Right ventricle myocardium superior (tissue), 1 donor: ENCODE data around the gene FAF1. TPM values are rescaled to one million over a fixed set of nuclear protein-coding genes. Genes with fewer than 3 reads are reported as not detected.
"Not testable (repeated sequence)": the region's sequence is repeated elsewhere in the genome, so short reads cannot be mapped to it uniquely, and the experiment has no call there.

Experiments
- ATAC-seq: fragments of 200-7000 bp; cut with Tn5 transposase; one replicate; pipeline ENCODE4 v1.9.1; 2020; ENCODE audit warnings: mild to moderate bottlenecking; ENCODE audit not compliant: poor library complexity
- DNase-seq: peaks from one replicate; pipeline ENCODE4 v3.0.0-alpha.2; 2020
- intact Hi-C: fragments of 100-400 bp; cut with DNase I; formaldehyde crosslinking; loops from one replicate; pipeline ENCODE4 v1.11.2; 2022
- total RNA-seq: library from RNA; stranded (reverse); fragmentation: NEBNext Ultra II Directional; extraction: Animal tissue kit (Norgen Biotek cat#: 25700); gene quantifications from one replicate; pipeline ENCODE4 v1.2.1, GENCODE V29; 2021
- donor health status: DM: no; HTN: yes; CAD: no; lungs with severe emphysema.

Gene FAF1
- total RNA-seq, 1 donor from 2014 or later: 88.1 TPM

DNA sequence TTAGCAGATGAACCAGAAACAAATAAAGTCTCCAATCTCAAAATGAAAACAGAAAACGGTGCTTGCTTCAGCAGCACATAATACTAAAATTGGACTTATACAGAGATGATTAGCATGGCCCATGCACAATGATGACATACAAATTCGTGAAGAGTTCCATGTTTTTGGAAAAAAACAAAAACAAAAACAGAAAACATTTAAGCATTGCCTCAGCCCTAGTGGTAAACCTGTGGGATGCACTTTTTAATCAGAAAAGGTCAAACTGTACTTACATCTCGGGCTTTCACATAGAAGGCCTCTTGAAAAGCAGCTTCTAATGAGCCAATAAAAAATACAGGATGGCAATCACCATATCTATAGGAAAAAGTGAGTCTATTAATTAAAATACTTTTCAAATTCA, 377.7 kb downstream of the FAF1 start:
- ATAC-seq (no peak), DNase-seq (no peak)
- intact Hi-C loops: no loop called here

GRCh38 chr1:50570066-50570468, 390.0 kb downstream of the FAF1 start:
- intact Hi-C loops: no loop called here

DNA sequence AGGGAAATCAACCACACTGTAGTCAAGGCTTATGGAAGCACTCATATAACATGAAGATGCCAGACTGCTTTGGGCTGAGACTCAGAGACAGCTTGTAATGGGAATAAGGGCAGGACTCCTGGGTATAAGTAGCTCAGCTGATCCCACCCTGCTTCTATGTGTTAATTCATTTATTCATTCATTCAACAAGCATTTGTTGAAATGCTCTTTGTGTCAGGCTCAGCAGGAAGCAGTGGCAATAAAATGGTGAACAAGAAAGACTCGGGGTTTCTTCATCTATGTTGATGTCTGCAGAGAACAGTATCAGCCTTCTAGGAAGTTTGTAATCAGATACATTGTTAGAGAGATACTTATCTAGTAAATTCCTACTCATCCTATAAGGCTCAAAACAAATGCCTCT, 391.3 kb downstream of the FAF1 start:
- ATAC-seq: no peak
- intact Hi-C loops: no loop called here
- no peak for DNase-seq

More at GRCh38 chr1:50570066-50570468, 390.0 kb downstream of the FAF1 start:
- ATAC-seq (no peak), DNase-seq (no peak)

DNA sequence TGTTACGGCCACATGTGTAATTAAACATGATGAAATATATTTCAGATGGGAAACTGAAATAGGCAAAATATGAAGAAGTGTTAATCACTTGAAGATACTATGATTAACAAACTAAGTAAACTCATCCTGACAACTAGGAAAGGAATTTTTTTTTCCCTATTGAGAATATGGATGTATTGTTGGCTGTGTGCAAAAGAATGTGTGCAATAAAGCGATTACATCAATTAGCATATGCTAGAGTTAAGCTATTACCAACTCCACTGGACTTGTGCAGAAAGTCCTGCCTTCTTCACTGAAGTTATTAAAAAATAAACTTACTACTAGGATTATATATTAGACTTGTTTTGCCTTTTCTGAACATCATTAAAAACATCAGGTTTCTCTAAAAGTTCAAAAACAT, 393.7 kb downstream of the FAF1 start:
- ATAC-seq (no peak), DNase-seq (no peak)
- intact Hi-C loops: no loop called here

DNA sequence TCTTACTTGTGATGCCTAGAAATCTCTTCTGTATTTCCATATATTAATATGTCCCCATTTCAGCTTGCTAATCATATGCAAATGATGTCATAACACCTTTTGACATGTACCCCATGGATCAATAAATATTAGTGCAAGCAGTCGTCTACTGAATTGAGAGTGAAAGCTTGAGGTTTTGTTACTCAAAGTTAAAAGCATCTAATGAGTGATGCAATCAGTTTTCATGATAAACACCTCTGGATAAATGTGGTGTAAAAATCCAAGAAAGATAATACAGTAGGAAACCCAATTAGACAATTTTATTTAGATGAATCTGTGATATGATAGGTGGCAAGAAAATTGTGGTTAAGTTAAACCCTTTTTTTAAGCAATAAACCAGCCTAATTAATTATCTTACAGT, 395.6 kb downstream of the FAF1 start:
- intact Hi-C loops: no loop called here
- DNase-seq: no peak
- ATAC-seq: no peak

- intact Hi-C loops: no loop called here
- ATAC-seq (no peak), DNase-seq (no peak)
These were observed 398.0 kb downstream of the FAF1 start for GRCh38 chr1:50562106-50562505.

GRCh38 chr1:50559421-50559820, 400.6 kb downstream of the FAF1 start:
- ATAC-seq (no peak), DNase-seq (no peak)
- intact Hi-C loops: no loop called here

GRCh38 chr1:50553921-50554320, 406.1 kb downstream of the FAF1 start:
- no peak for ATAC-seq
- intact Hi-C loops: no loop called here
- no peak for DNase-seq

- no peak for DNase-seq
- intact Hi-C loops: no loop called here
- ATAC-seq: no peak
These were observed 411.8 kb downstream of the FAF1 start for GRCh38 chr1:50548243-50548642.

DNA sequence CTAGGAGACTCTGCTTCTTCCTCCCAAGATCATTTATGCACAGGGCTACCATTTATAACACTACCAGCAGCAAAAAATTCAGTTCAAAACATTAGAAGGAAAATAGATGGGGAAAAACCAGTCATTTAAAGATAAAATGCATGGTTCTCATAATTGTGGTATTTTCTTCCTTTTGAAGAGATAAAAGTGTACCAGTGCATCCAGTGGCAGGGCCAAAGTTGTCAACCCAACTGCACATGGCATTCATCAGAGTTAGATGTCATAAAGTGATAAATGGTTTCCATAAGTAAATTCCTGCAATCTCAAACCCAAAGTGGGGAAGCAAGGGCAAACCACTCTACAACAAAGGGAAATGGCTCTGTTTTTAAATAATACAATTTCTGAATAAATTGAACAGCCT, 417.7 kb downstream of the FAF1 start:
- intact Hi-C loops: no loop called here
- ATAC-seq (no peak), DNase-seq (no peak)

DNA sequence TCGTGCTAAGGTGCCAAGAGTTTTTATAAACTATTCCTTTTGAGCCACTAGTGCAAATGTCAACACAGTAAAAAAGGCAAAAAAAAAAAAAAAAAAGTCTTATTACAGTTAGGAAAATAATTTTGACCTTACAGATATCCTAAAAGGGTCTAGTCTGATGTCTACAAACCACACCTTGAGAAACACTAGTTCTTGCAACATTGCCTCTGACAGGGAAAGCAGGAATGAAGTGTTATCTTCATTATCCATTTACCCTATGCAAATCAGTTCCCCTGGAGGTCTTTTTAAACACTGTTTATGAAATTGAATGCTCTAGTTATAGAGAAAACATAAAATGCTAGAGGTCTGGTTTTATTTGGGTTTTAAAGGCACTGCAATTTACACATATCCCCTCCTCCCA, 421.6 kb downstream of the FAF1 start:
- ATAC-seq: no peak

DNA sequence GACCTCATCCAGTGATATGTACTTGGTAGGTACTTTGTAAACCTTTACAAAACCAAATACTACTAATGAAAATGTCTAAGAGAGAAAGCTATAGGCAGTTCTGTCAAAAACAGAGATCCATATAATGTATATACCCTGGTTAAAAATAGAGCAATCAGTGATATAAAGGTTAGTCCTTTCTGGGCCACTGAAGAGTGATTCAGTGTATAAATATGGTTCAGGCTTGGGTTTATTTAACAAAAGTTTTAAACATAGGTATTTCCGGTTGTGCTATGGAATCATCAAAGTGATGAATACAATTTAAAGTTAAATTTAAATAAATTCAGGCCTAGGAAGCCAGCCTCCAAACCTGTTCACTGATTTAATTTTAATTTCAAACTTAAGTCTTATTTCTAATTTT, 428.5 kb downstream of the FAF1 start:
- no peak for DNase-seq
- intact Hi-C loops: no loop called here
- no peak for ATAC-seq

More for the DNA sequence above, 421.6 kb downstream of the FAF1 start:
- no peak for DNase-seq
- intact Hi-C loops: no loop called here

GRCh38 chr1:50531027-50531426, 429.0 kb downstream of the FAF1 start:
- DNase-seq (no peak), ATAC-seq (no peak)
- intact Hi-C loops: no loop called here

- DNase-seq: no peak
- intact Hi-C loops: no loop called here
- no peak for ATAC-seq
These were observed 430.6 kb downstream of the FAF1 start for GRCh38 chr1:50529510-50529909.

GRCh38 chr1:50527987-50528320, 432.1 kb downstream of the FAF1 start:
- DNase-seq, ATAC-seq, intact Hi-C loops: not testable (repeated sequence)

DNA sequence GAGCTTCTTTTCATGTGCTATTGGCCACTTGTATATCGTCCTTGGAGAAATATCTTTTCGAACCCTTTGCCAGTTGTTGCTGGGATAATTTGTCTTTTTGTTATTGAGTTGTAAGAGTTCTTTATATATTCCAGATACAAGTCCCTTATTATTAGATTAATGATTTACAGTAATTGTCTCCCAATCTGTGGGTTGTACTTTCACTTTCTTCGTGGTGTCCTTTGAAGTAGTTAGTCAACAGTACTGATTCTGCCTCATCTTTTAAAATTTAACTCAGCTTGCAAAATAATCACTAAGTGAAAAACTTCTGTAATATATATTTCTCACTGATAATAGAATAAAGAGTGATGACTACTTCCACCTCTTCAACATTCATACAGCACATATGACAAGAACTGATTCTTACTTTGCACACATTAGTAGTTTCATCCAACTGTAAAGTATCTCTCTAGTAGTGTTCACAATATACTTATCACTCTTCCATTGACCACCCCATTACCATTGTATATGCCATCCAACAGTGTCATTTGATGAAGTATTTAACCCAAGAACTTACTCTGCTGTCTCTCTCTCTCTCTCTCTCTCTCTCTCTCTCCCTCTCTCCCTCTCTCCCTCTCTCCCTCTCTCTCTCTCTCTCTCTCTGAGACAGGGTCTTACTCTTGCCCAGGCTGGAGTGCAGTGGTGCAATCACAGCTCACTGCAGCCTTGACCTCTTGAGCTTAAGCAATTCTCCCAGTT, 432.6 kb downstream of the FAF1 start:
- ATAC-seq (no peak), DNase-seq (no peak)
- intact Hi-C loops: no loop called here

GRCh38 chr1:50526431-50526830, 433.6 kb downstream of the FAF1 start:
- ATAC-seq: no peak
- intact Hi-C loops: no loop called here
- no peak for DNase-seq

GRCh38 chr1:50523548-50523947, 436.5 kb downstream of the FAF1 start:
- ATAC-seq: no peak
- no peak for DNase-seq
- intact Hi-C loops: no loop called here

- intact Hi-C loops: no loop called here
- ATAC-seq (no peak), DNase-seq (no peak)
These were observed 437.2 kb downstream of the FAF1 start for GRCh38 chr1:50522691-50523342.

- no peak for DNase-seq
- intact Hi-C loops: no loop called here
- ATAC-seq: no peak
These were observed 438.4 kb downstream of the FAF1 start for GRCh38 chr1:50521703-50522102.

DNA sequence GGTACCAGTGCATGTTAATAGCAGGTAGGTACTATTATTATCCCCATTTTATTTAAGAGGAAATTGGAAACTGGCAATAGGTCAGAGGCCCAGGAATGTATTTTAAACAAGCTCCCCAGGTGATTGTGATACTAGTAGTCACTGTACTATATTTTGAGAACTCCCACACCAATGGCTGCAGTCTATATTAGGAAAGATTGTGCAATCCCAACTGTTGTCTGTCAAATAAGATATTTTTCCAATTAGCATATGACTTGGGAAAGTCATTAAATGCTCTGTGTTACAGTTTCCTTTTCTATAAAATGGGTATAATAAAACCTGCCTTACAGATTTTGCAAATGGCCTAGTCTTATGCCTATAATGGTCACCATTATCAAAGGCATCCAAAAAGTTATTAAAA, 442.6 kb downstream of the FAF1 start:
- intact Hi-C loops: no loop called here
- DNase-seq: no peak
- ATAC-seq: no peak
